Duodenal mucosa (tissue), 2 donors: Measurements from ENCODE around the gene MT1X.
A peak's percentile ranks its signal among the peaks of the same experiment; 100 is the strongest.

ENCODE experiments used
- H3K27ac ChIP-seq: one replicate; pipeline ENCODE4 v1.7.0; 2013; ENCODE audit warnings: low read depth, low read length
- H3K27me3 ChIP-seq, 2 donors: one replicate each; pipeline ENCODE4 v1.7.0; 2013; ENCODE audit warnings: low read length in 2 of 2, control low read depth in 1 of 2; ENCODE audit not compliant: insufficient read depth in 2 of 2, control insufficient read depth in 1 of 2
- H3K36me3 ChIP-seq, 2 donors: one replicate each; pipeline ENCODE4 v1.7.0; 2013; ENCODE audit warnings: low read length in 2 of 2, control low read depth in 1 of 2; ENCODE audit not compliant: insufficient read depth in 2 of 2, control insufficient read depth in 1 of 2
- H3K4me1 ChIP-seq, 2 donors: one replicate each; pipeline ENCODE4 v1.7.0; 2013; ENCODE audit warnings: low read length in 2 of 2, control low read depth in 1 of 2; ENCODE audit not compliant: insufficient read depth in 2 of 2, control insufficient read depth in 1 of 2
- H3K4me3 ChIP-seq, 2 donors: one replicate each; pipeline ENCODE4 v1.7.0; 2013; ENCODE audit warnings: low read length in 2 of 2, low read depth in 1 of 2
- H3K9ac ChIP-seq, 2 donors: one replicate each; pipeline ENCODE4 v1.7.0; 2013; ENCODE audit warnings: low read length in 2 of 2, low read depth in 1 of 2
- H3K9me3 ChIP-seq, 2 donors: one replicate each; pipeline ENCODE4 v1.7.0; 2013; ENCODE audit warnings: low read length in 2 of 2, control low read depth in 1 of 2; ENCODE audit not compliant: control insufficient read depth in 1 of 2

The MT1X gene

GRCh38 chr16:56726926-56727325, 44.7 kb downstream of the MT1X start:
- Histone ChIP-seq H3K9me3 (no peaks in the 10 kb centered on the region), H3K27ac (no peak overlapping the region), H3K4me3 (no peak overlapping the region), H3K9ac (no peak overlapping the region), H3K36me3 (no peaks in the 10 kb centered on the region), H3K27me3 (no peaks in the 10 kb centered on the region), H3K4me1 (peaks cover 9 to 16% of the 10 kb centered on the region in 2 donors)

DNA sequence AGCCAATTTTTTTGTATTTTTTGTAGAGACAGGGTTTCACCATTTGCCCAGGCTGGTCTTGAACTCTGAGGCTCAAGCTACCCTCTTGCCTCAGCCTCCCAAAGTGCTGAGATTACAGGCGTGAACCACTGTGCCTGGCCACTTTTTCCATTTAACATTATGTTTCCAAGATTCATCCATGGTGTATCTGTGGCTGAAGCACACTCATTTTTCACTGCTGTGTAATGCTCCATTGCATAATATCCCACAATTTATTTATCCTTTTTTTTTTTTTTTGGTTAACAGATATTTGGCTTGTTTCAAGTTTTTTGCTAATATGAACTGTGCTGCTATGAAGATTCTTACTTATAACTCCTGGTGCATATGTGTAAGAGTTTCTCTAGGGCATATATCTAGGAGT, 45.8 kb downstream of the MT1X start:
- Histone ChIP-seq H3K4me3 (no peak overlapping the region), H3K27me3 (no peaks in the 10 kb centered on the region), H3K9me3 (no peaks in the 10 kb centered on the region), H3K36me3 (no peaks in the 10 kb centered on the region), H3K9ac (no peak overlapping the region), H3K4me1 (peaks cover 9 to 16% of the 10 kb centered on the region in 2 donors), H3K27ac (no peak overlapping the region)

GRCh38 chr16:56728980-56729734, 46.9 kb downstream of the MT1X start:
- Histone ChIP-seq H3K27me3 (no peaks in the 10 kb centered on the region), H3K36me3 (no peaks in the 10 kb centered on the region)

GRCh38 chr16:56729735-56730662, 47.7 kb downstream of the MT1X start, which contains the start of gene NUP93:
Gene NUP93, plus strand, starts transcription at chr16:56730129. Its CDS starts 18,119 bp downstream, at chr16:56748248.
- H3K9me3 ChIP-seq, result no peaks in the 10 kb centered on the region
- H3K9ac ChIP-seq, result peak within 1 kb of the TSS; percentile 82 to 88
- H3K4me3 ChIP-seq, result peak within 1 kb of the TSS; percentile 95 to 96
- peaks cover 9 to 16% of the 10 kb centered on the region in 2 donors for H3K4me1 ChIP-seq
- peak within 1 kb of the TSS; percentile 61 for H3K27ac ChIP-seq
- no peaks in the 10 kb centered on the region for H3K36me3 ChIP-seq
- H3K27me3 ChIP-seq, result no peaks in the 10 kb centered on the region

More at GRCh38 chr16:56728980-56729734, 46.9 kb downstream of the MT1X start:
- H3K4me1 ChIP-seq, result peaks cover 9 to 16% of the 10 kb centered on the region in 2 donors
- peak overlapping the region; percentile 22 to 76 for H3K9ac ChIP-seq
- H3K9me3 ChIP-seq, result no peaks in the 10 kb centered on the region
- H3K4me3 ChIP-seq, result peak overlapping the region; percentile 55 to 95
- peak overlapping the region; percentile 61 for H3K27ac ChIP-seq

DNA sequence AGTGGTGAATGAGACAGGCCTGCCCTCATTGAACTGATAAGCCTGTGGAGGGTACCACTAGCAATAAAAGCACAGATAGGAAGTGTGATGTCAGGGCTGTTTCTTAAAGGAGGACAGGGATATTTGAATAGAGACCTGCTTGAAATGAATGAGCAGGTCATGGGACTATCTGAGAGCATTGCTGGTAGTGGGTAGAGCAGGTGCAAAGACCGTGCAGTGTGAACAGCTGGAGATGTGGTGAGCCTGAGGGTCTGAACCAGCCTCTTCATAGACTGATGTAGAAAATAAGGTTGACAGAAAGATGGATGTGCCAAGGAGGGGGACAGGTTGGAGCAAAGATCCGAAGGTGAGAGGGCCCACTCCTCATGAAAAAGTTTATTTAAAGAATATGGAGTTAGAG, 50.1 kb downstream of the MT1X start:
- Histone ChIP-seq H3K4me3 (no peak overlapping the region), H3K27me3 (no peaks in the 10 kb centered on the region), H3K36me3 (no peaks in the 10 kb centered on the region), H3K9ac (no peak overlapping the region), H3K9me3 (no peaks in the 10 kb centered on the region), H3K4me1 (peaks cover 9 to 16% of the 10 kb centered on the region in 2 donors), H3K27ac (no peak overlapping the region)

- H3K27ac ChIP-seq, result no peak overlapping the region
- H3K36me3 ChIP-seq, result no peaks in the 10 kb centered on the region
- no peak overlapping the region for H3K9ac ChIP-seq
- H3K9me3 ChIP-seq, result no peaks in the 10 kb centered on the region
- no peak overlapping the region for H3K4me3 ChIP-seq
- peaks cover 9 to 16% of the 10 kb centered on the region in 2 donors for H3K4me1 ChIP-seq
- H3K27me3 ChIP-seq, result no peaks in the 10 kb centered on the region
These were observed 50.6 kb downstream of the MT1X start for GRCh38 chr16:56732832-56733231.
